ENCODE results near the gene SAMHD1.
"Not testable (repeated sequence)": the region's sequence is repeated elsewhere in the genome, so short reads cannot be mapped to it uniquely, and the experiment has no call there.

Gene SAMHD1

GRCh38 chr20:36951198-36951978 lies at the start of gene SAMHD1:
Gene SAMHD1 (minus strand): TSS chr20:36951708. CDS start chr20:36951643, 65 bp downstream.
- H3K27me3 Mint-ChIP-seq: no peaks in the 10 kb centered on the region
- peak within 1 kb of the TSS; percentile 91 for H3K27ac Mint-ChIP-seq
- peak; percentile 98 for ATAC-seq
- H3K9me3 Mint-ChIP-seq: no peaks in the 10 kb centered on the region
- peak within 1 kb of the TSS; percentile 95 for H3K4me3 Mint-ChIP-seq
- peaks cover 9% of the 10 kb centered on the region for H3K36me3 Mint-ChIP-seq (ENCODE audit: low read depth)
- peaks cover 62% of the 10 kb centered on the region for H3K4me1 Mint-ChIP-seq
- DNase-seq: peak; percentile 93

DNA sequence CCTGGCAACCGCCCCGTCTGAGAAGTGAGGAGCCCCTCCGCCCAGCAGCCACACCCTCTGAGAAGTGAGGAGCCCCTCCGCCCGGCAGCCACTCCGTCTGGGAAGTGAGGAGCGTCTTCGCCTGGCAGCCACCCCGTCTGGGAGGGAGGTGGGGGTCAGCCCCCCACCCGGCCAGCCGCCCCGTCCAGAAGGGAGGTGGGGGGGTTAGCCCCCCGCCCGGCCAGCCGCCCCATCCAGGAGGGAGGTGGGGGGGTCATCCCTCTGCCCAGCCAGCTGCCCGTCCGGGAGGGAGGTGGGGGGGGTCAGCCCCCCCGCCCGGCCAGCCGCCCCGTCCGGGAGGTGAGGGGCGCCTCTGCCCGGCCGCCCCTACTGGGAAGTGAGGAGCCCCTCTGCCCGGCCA lies 48.7 kb upstream of the SAMHD1 start:
- H3K36me3 Mint-ChIP-seq (ENCODE audit: low read depth): peaks cover 44% of the 10 kb centered on the region
- H3K27ac Mint-ChIP-seq, H3K27me3 Mint-ChIP-seq, DNase-seq, H3K4me3 Mint-ChIP-seq, H3K4me1 Mint-ChIP-seq, H3K9me3 Mint-ChIP-seq, ATAC-seq: not testable (repeated sequence)

DNA sequence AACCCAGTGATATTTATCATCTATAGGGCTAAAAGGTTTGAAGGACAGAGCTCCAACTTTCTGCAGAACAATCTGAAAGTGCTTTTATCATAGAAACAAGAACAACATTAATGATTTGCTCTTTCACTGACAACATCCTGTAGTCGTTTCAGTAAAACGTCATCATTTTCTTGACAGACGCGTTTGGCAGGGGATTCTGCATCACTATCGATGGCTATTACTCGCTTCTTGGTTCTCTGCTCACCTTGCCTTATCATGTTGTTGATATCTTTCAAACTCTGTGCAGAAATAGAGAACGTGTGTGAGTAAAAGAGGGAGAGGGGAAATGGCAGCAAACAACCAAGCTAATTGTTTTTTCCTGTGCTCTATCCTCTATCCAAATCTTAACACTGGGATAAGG lies 47.1 kb upstream of the SAMHD1 start:
- Mint-ChIP-seq H3K36me3 (ENCODE audit: low read depth) (peaks cover 57% of the 10 kb centered on the region), H3K9me3 (peaks cover 4% of the 10 kb centered on the region), H3K27ac (no peak overlapping the region), H3K4me1 (peaks cover 2% of the 10 kb centered on the region), H3K4me3 (no peak overlapping the region), H3K27me3 (no peaks in the 10 kb centered on the region)
- no peak for ATAC-seq
- DNase-seq: no peak

DNA sequence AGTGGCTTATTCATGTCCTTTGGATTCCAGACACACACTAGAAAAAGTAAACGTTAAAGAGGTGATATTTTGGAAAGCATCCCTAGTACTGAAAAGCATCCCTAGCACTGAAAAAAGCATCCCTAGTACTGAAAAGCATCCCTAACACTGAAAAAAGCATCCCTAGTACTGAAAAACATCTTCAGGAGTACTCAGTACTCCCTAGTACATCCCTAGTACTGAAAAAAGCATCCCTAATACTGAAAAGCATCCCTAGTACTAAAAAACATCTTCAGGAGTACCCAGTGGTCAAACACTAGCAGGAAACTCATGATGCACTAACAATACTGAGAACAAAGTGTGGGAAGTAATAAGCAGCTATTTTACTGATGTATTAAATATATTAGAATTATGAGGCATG lies 45.6 kb upstream of the SAMHD1 start:
- Mint-ChIP-seq H3K27ac (no peak overlapping the region), H3K4me3 (no peak overlapping the region), H3K9me3 (peaks cover 13% of the 10 kb centered on the region), H3K36me3 (ENCODE audit: low read depth) (peaks cover 53% of the 10 kb centered on the region), H3K4me1 (no peaks in the 10 kb centered on the region), H3K27me3 (no peaks in the 10 kb centered on the region)
- ATAC-seq (no peak), DNase-seq (no peak)

DNA sequence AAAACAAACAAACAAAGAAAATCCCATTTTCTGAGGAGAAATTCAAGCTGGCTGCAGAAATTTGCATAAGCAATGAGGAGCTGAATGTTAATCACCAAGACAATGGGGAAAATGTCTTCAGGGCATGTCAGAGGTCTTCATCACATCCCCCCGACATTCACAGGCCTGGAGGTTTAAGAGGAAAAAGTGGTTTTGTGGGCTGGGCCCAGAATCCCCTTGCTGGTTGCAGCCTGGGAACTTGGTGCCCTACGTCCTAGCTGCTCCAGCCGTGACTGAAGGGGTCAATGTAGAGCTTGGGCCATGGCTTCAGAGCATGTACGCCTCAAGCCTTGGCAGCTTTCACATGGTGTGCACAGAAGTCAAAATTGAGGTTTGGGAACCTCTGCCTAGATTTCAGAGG lies 42.7 kb upstream of the SAMHD1 start:
- ATAC-seq, H3K27me3 Mint-ChIP-seq, H3K27ac Mint-ChIP-seq: not testable (repeated sequence)

DNA sequence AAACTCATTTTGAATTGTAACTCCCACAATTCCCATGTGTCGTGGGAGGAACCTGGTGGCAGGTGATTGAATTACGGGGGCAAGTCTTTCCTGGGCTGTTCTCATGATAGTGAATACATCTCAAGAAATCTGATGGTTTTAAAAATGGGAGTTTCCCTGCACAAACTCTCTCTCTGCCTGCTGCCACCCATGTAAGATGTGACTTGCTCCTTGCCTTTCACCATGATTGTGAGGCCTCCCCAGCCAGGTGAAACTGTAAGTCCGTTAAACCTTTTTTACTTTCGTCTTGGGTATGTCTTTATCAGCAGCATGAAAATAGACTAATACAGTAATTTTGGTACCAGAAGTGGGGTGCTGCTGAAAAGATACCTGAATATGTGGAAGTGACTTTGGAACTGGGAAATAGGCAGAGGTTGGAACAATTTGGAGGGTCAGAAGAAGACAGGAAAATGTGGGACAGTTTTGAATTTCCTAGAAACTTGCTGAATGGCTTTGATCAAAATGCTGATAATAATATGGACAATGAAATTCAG lies 41.4 kb upstream of the SAMHD1 start:
- no peak overlapping the region for H3K4me3 Mint-ChIP-seq
- no peak for ATAC-seq
- H3K9me3 Mint-ChIP-seq: peaks cover 13% of the 10 kb centered on the region
- H3K4me1 Mint-ChIP-seq: peaks cover 19% of the 10 kb centered on the region
- no peak for DNase-seq
- no peaks in the 10 kb centered on the region for H3K27me3 Mint-ChIP-seq
- peaks cover 50% of the 10 kb centered on the region for H3K36me3 Mint-ChIP-seq (ENCODE audit: low read depth)
- H3K27ac Mint-ChIP-seq: peak overlapping the region; percentile 32

More for the DNA sequence above, 42.7 kb upstream of the SAMHD1 start:
- H3K4me3 Mint-ChIP-seq, DNase-seq, H3K4me1 Mint-ChIP-seq: not testable (repeated sequence)
- H3K9me3 Mint-ChIP-seq: peaks cover 13% of the 10 kb centered on the region
- H3K36me3 Mint-ChIP-seq (ENCODE audit: low read depth): peaks cover 51% of the 10 kb centered on the region

DNA sequence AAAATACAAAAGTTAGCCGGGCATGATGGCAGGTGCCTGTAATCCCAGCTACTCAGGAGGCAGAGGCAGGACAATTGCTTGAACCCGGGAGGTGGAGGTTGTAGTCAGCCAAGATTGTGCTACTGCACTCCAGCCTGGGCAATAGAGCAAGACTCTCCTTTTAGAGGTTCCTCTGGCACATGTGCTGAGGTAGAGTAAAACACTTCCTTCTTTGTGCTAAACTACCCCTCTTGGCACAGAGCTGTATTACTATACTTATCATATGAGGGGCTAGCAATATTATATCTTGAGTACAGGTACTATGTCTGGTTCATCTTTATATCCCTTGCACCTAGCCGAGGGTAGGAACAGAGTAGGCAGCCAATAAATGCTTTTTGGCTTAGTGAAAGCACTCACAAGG lies 40.2 kb upstream of the SAMHD1 start:
- H3K36me3 Mint-ChIP-seq (ENCODE audit: low read depth): peaks cover 44% of the 10 kb centered on the region

GRCh38 chr20:36989797-36990196 lies 38.3 kb upstream of the SAMHD1 start:
- peaks cover 22% of the 10 kb centered on the region for H3K4me1 Mint-ChIP-seq
- peaks cover 9% of the 10 kb centered on the region for H3K9me3 Mint-ChIP-seq
- no peak for DNase-seq
- H3K4me3 Mint-ChIP-seq: no peak overlapping the region
- no peak overlapping the region for H3K27ac Mint-ChIP-seq
- no peak for ATAC-seq
- no peaks in the 10 kb centered on the region for H3K27me3 Mint-ChIP-seq
- H3K36me3 Mint-ChIP-seq (ENCODE audit: low read depth): peaks cover 25% of the 10 kb centered on the region

More for the DNA sequence above, 40.2 kb upstream of the SAMHD1 start:
- Mint-ChIP-seq H3K9me3 (peaks cover 13% of the 10 kb centered on the region), H3K4me3 (no peak overlapping the region), H3K27ac (no peak overlapping the region), H3K4me1 (peaks cover 22% of the 10 kb centered on the region), H3K27me3 (no peaks in the 10 kb centered on the region)
- DNase-seq (no peak), ATAC-seq (no peak)

- no peaks in the 10 kb centered on the region for H3K27me3 Mint-ChIP-seq
- peaks cover 22% of the 10 kb centered on the region for H3K4me1 Mint-ChIP-seq
- peaks cover 14% of the 10 kb centered on the region for H3K36me3 Mint-ChIP-seq (ENCODE audit: low read depth)
- H3K27ac Mint-ChIP-seq: peak overlapping the region; percentile 40
- peaks cover 8% of the 10 kb centered on the region for H3K9me3 Mint-ChIP-seq
- no peak for DNase-seq
- ATAC-seq: peak; percentile 43
- no peak overlapping the region for H3K4me3 Mint-ChIP-seq
Measured at GRCh38 chr20:36988494-36988966, 37.0 kb upstream of the SAMHD1 start.

- DNase-seq (no peak), ATAC-seq (no peak)
- Mint-ChIP-seq H3K27ac (no peak overlapping the region), H3K4me3 (no peak overlapping the region), H3K9me3 (no peaks in the 10 kb centered on the region), H3K36me3 (ENCODE audit: low read depth) (peaks cover 5% of the 10 kb centered on the region), H3K27me3 (no peaks in the 10 kb centered on the region), H3K4me1 (peaks cover 16% of the 10 kb centered on the region)
Measured at GRCh38 chr20:36984257-36984638, 32.7 kb upstream of the SAMHD1 start.

DNA sequence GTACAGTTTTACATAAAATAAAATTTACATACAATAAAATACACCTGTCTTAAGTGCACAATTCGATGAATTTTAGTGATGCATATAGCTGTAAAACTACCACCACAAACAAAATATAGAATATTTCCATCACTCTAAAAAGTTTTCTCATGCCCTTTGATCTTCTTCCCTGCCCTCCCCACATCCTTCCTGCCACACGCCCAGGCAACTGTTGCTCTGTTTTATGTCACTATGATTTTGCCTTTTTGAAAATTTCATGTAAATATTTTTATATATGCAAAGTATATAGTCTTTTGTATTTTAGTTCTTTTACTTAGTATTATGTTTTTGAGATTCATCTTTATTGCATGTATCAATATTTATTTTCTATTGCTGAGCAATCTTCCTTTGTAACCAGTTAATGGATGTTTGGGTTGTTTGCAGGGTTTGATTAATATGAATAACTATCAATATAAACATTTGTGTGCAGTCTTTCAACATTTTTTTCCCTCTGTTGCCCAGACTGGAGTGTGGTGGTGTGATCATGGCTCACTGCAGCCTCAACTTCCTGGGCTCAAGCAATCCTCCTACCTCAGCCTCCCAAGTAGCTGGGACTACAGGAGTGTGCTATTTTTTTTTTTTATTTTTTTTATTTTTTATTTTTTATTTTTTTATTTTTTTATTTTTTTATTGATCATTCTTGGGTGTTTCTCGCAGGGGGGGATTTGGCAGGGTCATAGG lies 23.8 kb upstream of the SAMHD1 start:
- Mint-ChIP-seq H3K27ac (peak overlapping the region; percentile 80), H3K36me3 (ENCODE audit: low read depth) (no peaks in the 10 kb centered on the region), H3K27me3 (no peaks in the 10 kb centered on the region), H3K4me3 (peak overlapping the region; percentile 34), H3K4me1 (peaks cover 33% of the 10 kb centered on the region), H3K9me3 (no peaks in the 10 kb centered on the region)
- ATAC-seq: peak; percentile 86
- peak; percentile 35 for DNase-seq

DNA sequence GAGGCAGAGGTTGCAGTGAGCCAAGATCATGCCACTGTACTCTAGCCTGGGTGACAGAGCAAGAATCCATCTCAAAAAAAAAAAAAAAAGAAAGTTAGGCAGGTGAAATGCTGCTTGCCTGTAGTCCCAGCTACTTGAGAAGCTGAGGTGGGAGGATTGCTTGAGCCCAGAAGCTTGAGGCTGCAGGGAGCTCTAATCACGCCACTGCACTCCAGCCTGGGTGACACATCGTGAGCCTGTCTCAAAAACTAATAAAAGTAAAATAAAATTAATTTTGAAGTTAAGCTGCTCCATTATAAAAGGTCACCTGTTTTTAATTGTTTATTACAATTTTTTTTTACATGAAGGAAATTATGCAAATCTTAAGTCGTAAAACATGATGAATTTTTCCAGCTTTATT lies 23.2 kb upstream of the SAMHD1 start:
- H3K9me3 Mint-ChIP-seq: no peaks in the 10 kb centered on the region
- DNase-seq: no peak
- H3K27ac Mint-ChIP-seq: no peak overlapping the region
- no peak overlapping the region for H3K4me3 Mint-ChIP-seq
- ATAC-seq: no peak
- peaks cover 39% of the 10 kb centered on the region for H3K4me1 Mint-ChIP-seq
- no peaks in the 10 kb centered on the region for H3K36me3 Mint-ChIP-seq (ENCODE audit: low read depth)
- H3K27me3 Mint-ChIP-seq: no peaks in the 10 kb centered on the region

GRCh38 chr20:36971103-36971502 lies 19.6 kb upstream of the SAMHD1 start:
- peak overlapping the region; percentile 22 for H3K27ac Mint-ChIP-seq
- H3K4me1 Mint-ChIP-seq: peaks cover 66% of the 10 kb centered on the region
- ATAC-seq: peak; percentile 30

DNA sequence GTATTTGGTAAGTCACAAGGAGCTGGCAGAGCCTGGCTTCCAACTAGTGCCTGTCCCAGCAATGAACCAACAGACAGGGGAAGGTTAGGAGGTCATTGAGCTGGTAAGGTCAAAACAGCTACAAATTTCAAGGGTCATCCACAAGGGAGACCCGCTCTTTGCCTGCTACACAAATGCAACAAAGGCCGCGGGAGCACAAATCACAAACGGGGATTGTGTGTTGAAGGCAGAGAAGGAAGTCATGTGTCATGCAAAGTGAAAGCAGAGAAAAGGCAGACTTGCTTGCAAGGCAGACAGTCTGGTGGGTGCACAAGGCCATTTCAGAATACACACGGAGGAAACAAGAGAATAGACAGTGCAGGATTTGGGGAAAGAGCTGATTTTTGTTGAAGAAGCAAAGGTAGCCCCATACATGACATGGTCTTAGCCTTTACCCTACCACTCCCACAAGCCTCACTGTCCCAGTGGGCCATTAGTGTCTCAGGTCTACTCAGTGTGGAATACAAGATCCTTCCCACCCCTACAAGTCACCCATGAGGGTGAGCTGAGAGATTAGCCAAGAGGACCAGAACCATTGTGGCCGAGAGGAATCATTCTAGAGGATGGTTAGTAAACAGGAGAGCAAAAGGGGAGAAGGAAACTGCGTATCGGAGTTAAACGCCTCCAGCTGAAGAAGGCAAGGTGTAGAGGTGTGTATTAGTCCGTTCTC lies 18.1 kb upstream of the SAMHD1 start:
- no peaks in the 10 kb centered on the region for H3K27me3 Mint-ChIP-seq
- peak overlapping the region; percentile 56 for H3K4me3 Mint-ChIP-seq
- peak overlapping the region; percentile 44 for H3K27ac Mint-ChIP-seq
- H3K36me3 Mint-ChIP-seq (ENCODE audit: low read depth): no peaks in the 10 kb centered on the region
- no peaks in the 10 kb centered on the region for H3K9me3 Mint-ChIP-seq
- H3K4me1 Mint-ChIP-seq: peaks cover 57% of the 10 kb centered on the region
- ATAC-seq (peak; percentile 55), DNase-seq (no peak)

More at GRCh38 chr20:36971103-36971502, 19.6 kb upstream of the SAMHD1 start:
- no peaks in the 10 kb centered on the region for H3K36me3 Mint-ChIP-seq (ENCODE audit: low read depth)
- H3K4me3 Mint-ChIP-seq: no peak overlapping the region
- H3K9me3 Mint-ChIP-seq: no peaks in the 10 kb centered on the region
- no peak for DNase-seq
- H3K27me3 Mint-ChIP-seq: no peaks in the 10 kb centered on the region
